Hematopoietic multipotent progenitor cell treated with erythropoietin and hydrocortisone succinate and interleukin-3 and kit ligand, for 8 days (in vitro differentiated cells): ENCODE measurements around the gene ZNF683.
A peak's percentile ranks its signal among the peaks of the same experiment; 100 is the strongest.
"Not testable (repeated sequence)": the region's sequence is repeated elsewhere in the genome, so short reads cannot be mapped to it uniquely, and the experiment has no call there.

ENCODE experiments used
- DNase-seq: peaks from one replicate; pipeline ENCODE4 v3.0.0-alpha.2; 2015

The ZNF683 gene

DNA sequence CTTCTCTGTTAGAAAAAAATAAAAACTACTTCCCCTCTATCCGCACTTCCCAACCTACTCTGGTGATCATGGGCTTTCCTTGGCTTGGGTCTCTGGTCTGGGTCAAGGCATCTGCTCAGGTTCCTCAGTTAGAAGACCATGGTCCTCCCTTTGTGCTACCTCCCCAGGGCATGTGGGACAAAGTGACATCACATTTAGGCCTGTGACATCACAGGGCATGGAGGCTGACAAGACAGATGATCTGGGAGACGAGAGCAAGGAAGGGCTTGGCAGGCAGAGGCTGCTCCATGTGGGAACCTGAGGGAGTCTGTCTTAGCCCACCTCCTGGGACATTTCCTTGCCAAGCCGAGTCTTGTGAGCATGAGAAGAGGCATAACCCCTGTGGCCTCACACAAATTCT lies at the start of gene ZNF683:
TSS of gene ZNF683 (minus strand) at position 140 of the 400 bp plus-strand sequence. CDS start 4,179 bp downstream, outside the sequence.
- not testable (repeated sequence) for DNase-seq

- no peak for DNase-seq
These were observed 46.9 kb upstream of the ZNF683 start for GRCh38 chr1:26419494-26419893.

- DNase-seq = no peak
These were observed 46.4 kb upstream of the ZNF683 start for GRCh38 chr1:26418865-26419349.

DNA sequence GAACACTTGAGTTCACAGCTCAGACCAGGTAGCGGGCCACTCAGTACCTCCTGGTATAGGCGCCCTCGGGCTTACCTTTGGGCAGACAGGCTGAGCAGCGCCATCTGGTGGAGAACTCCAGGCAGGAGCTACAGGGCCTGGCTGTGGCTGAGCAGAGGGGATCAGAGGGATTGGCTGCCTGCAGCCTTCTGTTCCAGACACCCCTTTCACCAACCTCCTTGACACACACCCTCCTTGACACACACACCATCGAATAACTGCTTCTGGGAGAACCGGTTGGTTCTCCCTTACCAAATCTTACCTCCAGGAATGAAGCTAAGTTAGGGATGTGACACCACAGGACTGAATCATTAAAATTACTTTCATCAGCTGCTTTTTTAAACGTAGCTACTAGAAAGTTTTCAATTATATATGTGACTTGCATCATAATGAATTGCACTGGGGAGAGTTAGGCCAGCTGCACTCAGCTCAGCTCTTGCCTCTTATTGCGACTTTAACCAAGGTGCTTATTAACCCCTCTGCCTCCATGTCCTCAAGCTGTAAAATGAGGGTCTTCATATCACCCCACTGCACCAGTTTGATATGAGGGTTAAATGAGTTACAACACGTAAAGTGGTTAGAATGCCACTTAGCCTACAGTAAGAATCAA lies 44.7 kb upstream of the ZNF683 start:
- DNase-seq = peak; percentile 79

- DNase-seq = no peak
These were observed 40.5 kb upstream of the ZNF683 start for GRCh38 chr1:26413031-26413430.

DNA sequence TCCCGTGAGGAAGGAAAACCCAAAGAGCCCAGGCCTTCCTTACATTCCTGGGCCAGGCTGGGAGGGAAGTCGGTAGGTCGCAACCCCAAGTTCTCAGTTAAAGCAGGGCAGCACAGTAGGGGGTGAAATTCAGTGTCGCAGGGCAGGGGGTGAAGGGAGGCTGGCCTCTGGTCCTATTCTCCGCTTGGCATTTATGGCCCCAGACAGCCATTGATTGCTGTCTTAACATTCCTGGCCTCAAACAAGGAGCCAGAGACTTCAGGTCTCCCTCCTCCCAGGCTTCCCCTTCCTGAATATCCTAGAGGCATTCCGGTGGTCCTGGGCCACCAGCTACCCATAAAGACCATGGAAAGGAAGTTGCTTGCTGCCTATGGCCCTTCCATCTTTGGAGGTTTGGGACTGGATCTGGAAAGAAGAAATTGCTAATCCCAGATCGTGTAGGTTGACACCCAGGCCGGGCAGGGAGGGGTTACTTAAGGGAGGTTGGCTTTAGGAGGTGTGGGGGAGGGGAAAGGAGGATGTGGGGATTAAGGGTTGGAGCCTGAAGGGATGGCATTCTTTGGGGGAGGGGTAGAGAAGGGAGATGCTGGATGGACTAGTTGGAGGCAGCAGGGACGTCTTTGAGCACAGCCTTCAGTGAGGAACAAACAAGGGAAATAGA lies 39.8 kb upstream of the ZNF683 start:
- no peak for DNase-seq

- no peak for DNase-seq
These were observed 39.1 kb upstream of the ZNF683 start for GRCh38 chr1:26411624-26412074.

DNA sequence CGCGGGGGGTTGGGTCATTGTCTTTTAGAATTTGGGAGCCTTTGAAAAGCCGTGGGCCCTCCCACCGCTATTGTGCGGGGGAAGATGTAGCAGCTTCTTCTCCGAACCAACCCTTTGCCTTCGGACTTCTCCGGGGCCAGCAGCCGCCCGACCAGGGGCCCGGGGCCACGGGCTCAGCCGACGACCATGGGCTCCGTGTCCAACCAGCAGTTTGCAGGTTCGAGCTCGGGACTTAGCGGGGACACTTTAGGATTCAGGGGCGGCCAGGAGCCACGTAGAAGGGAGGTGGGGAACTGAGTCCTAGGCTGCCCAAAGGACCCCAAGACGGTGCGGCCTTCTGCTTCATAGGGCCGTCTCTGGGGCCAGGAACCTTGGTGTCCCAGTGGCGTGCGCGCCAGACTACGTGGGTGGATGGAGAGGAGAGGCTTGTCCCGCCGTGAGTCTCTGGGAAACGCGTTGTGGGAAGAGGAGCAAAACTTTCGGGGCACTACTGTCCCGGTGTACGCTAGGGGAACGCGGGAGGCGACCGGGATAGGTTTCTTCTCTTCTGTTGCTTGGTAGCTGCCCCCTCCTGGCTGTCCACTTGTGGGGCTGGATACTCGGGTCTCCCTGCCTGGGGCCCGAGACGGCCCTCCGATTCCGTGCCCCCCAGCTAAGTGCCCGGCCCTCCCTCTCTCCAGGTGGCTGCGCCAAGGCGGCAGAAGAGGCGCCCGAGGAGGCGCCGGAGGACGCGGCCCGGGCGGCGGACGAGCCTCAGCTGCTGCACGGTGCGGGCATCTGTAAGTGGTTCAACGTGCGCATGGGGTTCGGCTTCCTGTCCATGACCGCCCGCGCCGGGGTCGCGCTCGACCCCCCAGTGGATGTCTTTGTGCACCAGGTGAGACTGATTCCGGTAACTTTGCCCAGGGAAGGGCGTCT lies 38.4 kb upstream of the ZNF683 start, which contains the start of gene LIN28A:
TSS of gene LIN28A (plus strand) at position 112 of the 918 bp plus-strand sequence. CDS start at position 187, 75 bp downstream.
- DNase-seq = no peak

DNA sequence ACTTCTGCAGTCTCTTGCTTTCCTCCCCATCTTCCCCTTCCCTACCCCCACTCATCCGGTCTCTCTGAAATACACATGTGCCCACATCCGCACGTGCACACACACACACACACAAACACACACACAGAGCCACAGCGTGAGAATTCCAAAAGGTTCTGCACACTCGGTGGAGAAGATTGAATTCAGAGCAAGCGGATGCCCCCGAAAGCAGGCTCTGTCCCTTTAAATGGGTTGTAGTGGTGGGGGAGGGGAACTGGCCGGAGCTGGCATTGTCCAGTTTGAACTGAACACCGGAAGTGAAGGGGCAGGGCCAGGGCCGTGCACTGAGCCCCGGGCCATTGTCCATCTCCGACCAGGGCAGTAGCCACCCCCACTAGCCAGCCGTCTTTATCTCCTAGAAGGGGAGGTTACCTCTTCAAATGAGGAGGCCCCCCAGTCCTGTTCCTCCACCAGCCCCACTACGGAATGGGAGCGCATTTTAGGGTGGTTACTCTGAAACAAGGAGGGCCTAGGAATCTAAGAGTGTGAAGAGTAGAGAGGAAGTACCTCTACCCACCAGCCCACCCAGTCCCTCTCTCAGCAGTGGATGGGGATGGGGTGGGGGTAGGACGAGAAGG lies 36.7 kb upstream of the ZNF683 start:
- DNase-seq = no peak

DNA sequence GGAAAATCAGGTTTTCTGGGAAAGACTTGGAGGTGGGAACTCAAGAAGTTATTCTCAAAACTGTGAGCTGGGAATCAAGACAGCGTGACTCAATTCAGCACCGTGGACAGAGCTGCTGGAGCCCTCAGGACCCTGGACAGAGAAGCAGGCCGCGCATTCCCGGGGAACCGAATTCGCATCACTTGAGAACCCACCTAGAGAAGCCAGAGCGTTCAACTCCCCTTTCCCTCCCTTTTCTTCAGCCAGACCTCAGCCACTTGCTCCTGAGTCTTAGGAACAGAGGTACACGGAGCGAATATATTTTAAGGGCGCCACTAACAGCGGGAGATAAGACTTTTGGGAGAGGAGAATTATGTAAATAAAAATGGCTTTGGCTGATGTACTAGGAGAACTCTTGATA lies 36.1 kb upstream of the ZNF683 start:
- peak; percentile 68 for DNase-seq

- DNase-seq = no peak
These were observed 32.8 kb upstream of the ZNF683 start for GRCh38 chr1:26405281-26405915.

DNA sequence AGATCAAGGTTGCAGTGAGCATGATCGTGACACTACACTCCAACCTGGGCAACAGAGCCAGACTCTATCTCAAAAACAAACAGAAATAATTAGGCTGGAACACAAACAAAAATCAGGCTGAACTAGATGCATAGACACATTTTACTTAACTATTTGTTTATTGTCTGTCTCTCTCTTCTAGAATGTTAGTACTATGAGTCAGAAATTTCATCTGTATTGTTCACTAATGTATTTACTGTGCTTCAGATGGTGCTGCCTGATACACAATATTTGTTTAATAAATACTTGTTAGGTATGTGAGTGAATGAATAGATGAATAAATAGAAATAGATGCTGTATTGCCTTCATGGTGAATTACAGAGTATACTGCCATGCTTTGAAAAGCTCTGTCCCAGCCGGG lies 32.1 kb upstream of the ZNF683 start:
- no peak for DNase-seq

- no peak for DNase-seq
These were observed 31.1 kb upstream of the ZNF683 start for GRCh38 chr1:26403656-26404055.

DNA sequence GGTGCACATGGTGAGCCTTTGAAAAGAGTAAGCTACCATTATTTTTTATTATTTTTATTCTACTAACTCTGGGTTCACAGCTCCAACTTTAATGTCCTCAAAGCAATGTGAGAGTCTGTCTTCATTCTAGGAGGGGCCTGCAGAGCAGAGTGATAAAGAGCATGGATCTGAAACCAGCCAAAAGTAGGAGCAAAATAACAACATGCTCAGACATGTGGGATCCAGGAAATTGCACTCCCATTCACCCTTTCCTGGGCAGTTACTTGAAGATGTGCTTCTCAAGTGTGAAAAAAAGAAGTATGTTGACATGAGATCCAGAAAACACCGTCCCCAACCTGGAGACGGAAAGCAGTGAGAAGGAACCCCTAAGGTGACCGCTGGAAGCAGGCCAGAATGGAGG lies 29.3 kb upstream of the ZNF683 start:
- DNase-seq = no peak

GRCh38 chr1:26399034-26399433 lies 26.5 kb upstream of the ZNF683 start:
- DNase-seq = no peak

GRCh38 chr1:26395754-26396153 lies 23.2 kb upstream of the ZNF683 start:
- no peak for DNase-seq

DNA sequence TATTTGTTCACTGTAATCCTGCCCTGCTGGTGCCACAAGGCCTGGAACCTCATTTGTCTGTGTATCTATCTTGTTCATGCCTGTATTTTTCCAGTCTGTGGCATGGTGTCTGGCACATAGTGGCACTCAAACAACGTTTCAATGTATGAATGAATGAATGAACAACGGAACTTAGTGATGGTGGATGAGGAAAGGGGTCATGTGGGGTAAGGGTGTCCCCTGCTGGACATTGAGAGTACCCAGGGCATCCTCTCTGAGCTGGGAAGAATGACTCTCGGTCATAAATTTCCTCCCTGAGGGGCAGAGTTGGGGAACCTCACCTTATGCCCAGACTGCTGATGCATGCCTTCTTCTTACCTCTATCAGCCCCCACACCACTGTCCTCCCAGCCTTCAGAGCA lies 18.9 kb upstream of the ZNF683 start:
- DNase-seq = peak; percentile 84

DNA sequence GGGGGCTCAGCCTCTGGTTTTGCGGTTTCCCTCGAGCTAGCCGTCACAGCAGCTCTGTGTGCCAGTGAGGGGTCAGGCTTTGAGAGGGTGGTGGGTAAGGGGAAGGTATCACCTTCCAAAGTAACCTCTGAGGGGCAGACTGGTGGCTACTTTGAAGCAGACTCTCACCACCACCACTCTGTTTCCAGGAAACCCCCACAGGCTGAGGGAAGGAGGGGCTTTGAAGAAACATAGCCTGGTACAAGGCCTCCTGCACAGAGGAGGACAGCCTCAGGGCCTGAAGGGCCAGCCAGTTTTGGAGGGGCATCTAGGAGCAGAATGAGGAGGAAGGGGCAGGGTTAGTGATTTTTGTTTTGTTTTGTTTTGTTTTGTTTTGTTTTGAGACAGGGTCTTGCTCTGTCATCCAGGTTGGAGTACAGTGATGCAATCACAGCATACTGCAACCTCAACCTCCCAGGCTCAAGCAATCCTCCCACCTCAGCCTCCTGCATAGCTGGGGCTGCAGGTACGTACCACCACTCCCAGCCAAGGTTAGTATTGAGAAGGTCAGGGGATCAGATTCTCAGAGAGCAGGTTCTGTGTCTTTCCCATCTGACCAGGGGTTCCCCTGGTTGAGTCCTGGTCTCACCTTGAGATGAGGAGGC lies 17.2 kb upstream of the ZNF683 start:
- DNase-seq = no peak

DNA sequence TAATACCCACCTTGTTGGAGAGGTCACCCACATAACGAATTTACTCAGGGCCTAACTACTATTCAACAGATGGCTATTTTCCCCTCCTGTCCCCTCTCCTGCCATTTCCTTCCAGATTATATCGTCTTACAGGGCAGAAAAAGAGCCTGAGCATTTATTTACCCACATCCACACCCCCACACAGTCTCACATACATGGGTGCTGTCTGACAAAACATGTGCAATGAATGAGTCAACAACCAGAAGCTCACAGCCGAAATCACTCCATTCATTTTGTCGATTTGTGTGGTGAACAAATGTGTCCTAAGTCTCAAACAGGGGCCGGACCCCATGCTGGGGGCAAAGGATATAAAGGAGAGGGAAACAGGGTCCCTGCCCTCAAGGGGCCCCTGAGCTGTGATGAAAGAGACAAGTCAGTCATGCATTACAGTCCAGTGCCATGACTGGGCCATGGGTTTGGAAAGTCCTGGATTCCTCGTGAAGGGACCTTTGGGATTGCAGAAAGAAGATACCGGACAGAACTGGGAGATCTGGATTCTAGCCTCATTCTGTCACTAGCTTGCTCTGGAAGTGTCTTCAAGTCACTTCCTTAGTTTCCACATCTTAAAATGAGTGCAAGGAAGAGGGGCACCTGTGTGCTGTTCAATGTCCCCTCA lies 16.4 kb upstream of the ZNF683 start:
- no peak for DNase-seq

DNA sequence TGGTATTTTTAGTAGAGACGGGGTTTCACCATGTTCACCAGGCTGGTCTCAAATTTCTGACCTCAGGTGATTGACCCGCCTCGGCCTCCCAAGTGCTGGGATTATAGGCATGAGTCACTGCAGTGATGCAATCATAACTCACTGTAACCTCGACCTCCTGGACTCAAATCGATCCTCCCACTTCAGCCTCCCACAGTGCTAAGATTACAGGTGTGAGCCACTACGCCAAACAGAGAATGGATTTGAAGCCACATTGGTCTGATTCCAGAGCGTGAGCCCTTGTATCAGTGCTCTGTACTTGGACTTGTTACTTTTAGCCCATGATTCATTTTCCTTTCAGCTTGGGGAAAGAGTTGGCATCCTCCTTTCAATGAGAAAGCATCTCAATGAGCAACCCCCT lies 14.9 kb upstream of the ZNF683 start:
- no peak for DNase-seq

DNA sequence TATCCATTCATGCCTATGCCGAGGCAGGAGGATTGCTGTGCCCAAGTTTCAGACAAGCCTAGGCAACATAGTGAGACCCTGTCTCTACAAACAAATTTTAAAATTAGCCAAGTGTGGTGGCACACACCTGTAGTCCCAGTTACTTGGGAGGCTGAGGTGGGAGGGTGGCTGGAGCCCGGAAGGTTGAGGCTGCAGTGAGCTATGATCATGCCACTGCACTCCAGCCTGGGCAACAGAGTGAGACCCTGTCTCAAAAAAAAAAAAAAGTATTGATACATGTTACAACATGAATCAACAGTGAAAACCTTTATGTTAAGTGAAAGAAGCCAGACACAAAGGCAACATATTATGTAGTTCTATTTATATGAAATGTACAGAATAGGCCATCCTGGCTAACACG lies 12.5 kb upstream of the ZNF683 start:
- DNase-seq = not testable (repeated sequence)
